Body of pancreas (tissue), 4 donors: ENCODE results near the gene VPS72.

ENCODE experiments used
- CTCF ChIP-seq, 7 experiments: fragments of 450-650 bp in 4 of 7; fragments of 200-600 bp in 3 of 7; sonication (generic) in 3 of 7; IDR thresholded peaks; one replicate each; pipeline ENCODE4 v1.5.1; 2016 to 2019; ENCODE audit warnings: antibody characterized with exemption in 7 of 7
- POLR2A ChIP-seq, 3 donors: fragments of 450-650 bp; IDR thresholded peaks; one replicate each; pipeline ENCODE4 v1.6.1; 2016; ENCODE audit warnings: antibody characterized with exemption in 3 of 3, mild to moderate bottlenecking in 2 of 3

- no peak for TF ChIP-seq POLR2A (IDR thresholded peaks at IDR 0.05)
- no peak for TF ChIP-seq CTCF (IDR thresholded peaks at IDR 0.05)
Measured at GRCh38 chr1:151184211-151184610, 5.8 kb downstream of the VPS72 start.
